HepG2 (cell line): ENCODE measurements around the gene C9. TPM values are rescaled to one million over a fixed set of nuclear protein-coding genes. Genes with fewer than 3 reads are reported as not detected.

Experiments used
- ATAC-seq: fragments of 200-7000 bp; cut with Tn5 transposase; 3 replicates; pipeline ENCODE4 v1.9.1; 2020; ENCODE audit warnings: mild to moderate bottlenecking, moderate library complexity
- BruUV-seq: library from RNA; stranded (reverse); fragments of 400-500 nt; replicated peaks from 2 replicates; lab custom pipeline; 2021; lab: Mats Ljungman, UMichigan
- CTCF ChIA-PET: fragments of 300-600 bp; formaldehyde crosslinking; extraction: SDS; loops from one replicate; lab custom pipeline; 2021; ENCODE audit warnings: low total read pairs, inconsistent platforms, low intra/inter-chr PET ratio; lab: Yijun Ruan, JAX
- POLR2A ChIA-PET: fragments of 350-600 bp; sonication (Branson Sonifier 250); formaldehyde crosslinking; loops from one replicate; lab custom pipeline; 2020; ENCODE audit warnings: antibody characterized with exemption, inconsistent platforms; lab: Yijun Ruan, JAX
- DNase-seq: peaks from one replicate; pipeline ENCODE4 v3.0.0-alpha.2; 2015; ENCODE audit warnings: low spot score
- FAIRE-seq: peaks from 3 replicates; lab custom pipeline; 2011; peaks lifted over from hg19 to GRCh38; lab: Jason Lieb, UNC
- H2AFZ ChIP-seq: one replicate; pipeline ENCODE4 v1.6.1; 2011; ENCODE audit warnings: low read length, inconsistent platforms
- H3K27ac ChIP-seq: fragments of 300-600 bp; 3 replicates; pipeline ENCODE4 v1.8.0; 2011; ENCODE audit warnings: mixed run types, mild to moderate bottlenecking, mixed read lengths, low read length, inconsistent platforms; ENCODE audit not compliant: insufficient read depth; ENCODE audit errors: extremely low read length
- H3K27me3 ChIP-seq, 2 experiments: fragments of 200-600 bp in 1 of 2; 2 replicates in 1 of 2; 3 replicates in 1 of 2; pipeline versions ENCODE4 v1.6.0 to v1.8.0; 2011; ENCODE audit warnings: low read length in 2 of 2, mild to moderate bottlenecking in 2 of 2, moderate library complexity in 2 of 2, inconsistent platforms in 1 of 2; ENCODE audit not compliant: insufficient read depth in 2 of 2, control insufficient read depth in 1 of 2
- H3K36me3 ChIP-seq, 2 experiments: fragments of 200-600 bp in 1 of 2; replicated peaks in 1 of 2; 2 replicates in 1 of 2; 3 replicates in 1 of 2; pipeline versions ENCODE4 v1.5.1 to v1.8.0; 2011; ENCODE audit warnings: low read length in 2 of 2, inconsistent platforms in 1 of 2; ENCODE audit not compliant: insufficient read depth in 2 of 2, control insufficient read depth in 1 of 2
- H3K4me1 ChIP-seq: 2 replicates; pipeline ENCODE4 v1.5.1; 2012; ENCODE audit warnings: low read length, inconsistent platforms; ENCODE audit not compliant: insufficient read depth
- H3K4me2 ChIP-seq: 2 replicates; pipeline ENCODE4 v1.6.0; 2011; ENCODE audit warnings: low read depth, low read length, inconsistent platforms
- H3K4me3 ChIP-seq, 3 experiments: fragments of 200-600 bp in 1 of 3; sonication (generic), shearing (Covaris generic) in 1 of 3; replicated peaks in 1 of 3; 2 replicates each; pipeline ENCODE4 v1.5.1; 2011 to 2016; ENCODE audit warnings: low read length in 3 of 3, inconsistent platforms in 2 of 3, low read depth in 2 of 3, mild to moderate bottlenecking in 2 of 3, control low read depth in 1 of 3, mixed read lengths in 1 of 3; ENCODE audit not compliant: insufficient read depth in 1 of 3
- H3K79me2 ChIP-seq: one replicate; pipeline ENCODE4 v1.6.1; 2011; ENCODE audit warnings: low read length, inconsistent platforms; ENCODE audit not compliant: insufficient read depth
- H3K9ac ChIP-seq: 2 replicates; pipeline ENCODE4 v1.6.0; 2011; ENCODE audit warnings: mild to moderate bottlenecking, low read depth, low read length, inconsistent platforms; ENCODE audit not compliant: insufficient read depth
- H3K9me3 ChIP-seq: 2 replicates; pipeline ENCODE4 v1.5.1; 2012; ENCODE audit warnings: mild to moderate bottlenecking, low read length
- H4K20me1 ChIP-seq: 2 replicates; pipeline ENCODE4 v1.6.0; 2011; ENCODE audit warnings: inconsistent platforms, mild to moderate bottlenecking, low read length, moderate library complexity; ENCODE audit not compliant: insufficient read depth
- KAT2B ChIP-seq: fragments of 150-350 bp; IDR thresholded peaks from 2 replicates; pipeline ENCODE4 v1.6.1; 2014; ENCODE audit warnings: low read depth, low read length, borderline replicate concordance
- KAT7 ChIP-seq: IDR thresholded peaks from 2 replicates; pipeline ENCODE4 v1.6.1; 2018; ENCODE audit warnings: borderline replicate concordance, missing compliant biosample characterization
- KDM3A ChIP-seq: IDR thresholded peaks from 2 replicates; pipeline ENCODE4 v1.6.1; 2018; ENCODE audit warnings: low read depth, missing compliant biosample characterization
- MYC ChIP-seq: sonication (generic); formaldehyde crosslinking; IDR thresholded peaks from 2 replicates; pipeline ENCODE4 v1.9.0; 2021; ENCODE audit warnings: missing genetic modification reagents, borderline replicate concordance
- NRL ChIP-seq: sonication (generic); formaldehyde crosslinking; IDR thresholded peaks from 2 replicates; pipeline ENCODE4 v1.5.0; 2020; ENCODE audit warnings: missing genetic modification reagents, mild to moderate bottlenecking, moderate library complexity, borderline replicate concordance
- PRMT3 ChIP-seq: sonication (generic); formaldehyde crosslinking; IDR thresholded peaks from 2 replicates; pipeline ENCODE4 v1.8.1; 2022; ENCODE audit warnings: low read depth, mild to moderate bottlenecking, moderate library complexity, missing genetic modification reagents, borderline replicate concordance
- STAG1 ChIP-seq: sonication (generic); formaldehyde crosslinking; IDR thresholded peaks from 2 replicates; pipeline ENCODE4 v1.4.0; 2020; ENCODE audit warnings: missing genetic modification reagents
- ZBTB1 ChIP-seq: sonication (generic); formaldehyde crosslinking; IDR thresholded peaks from 2 replicates; pipeline ENCODE4 v1.4.0; 2020; ENCODE audit warnings: missing genetic modification reagents, borderline replicate concordance
- ZNF121 ChIP-seq: sonication (generic); formaldehyde crosslinking; IDR thresholded peaks from 2 replicates; pipeline ENCODE4 v1.5.0; 2020; ENCODE audit warnings: mild to moderate bottlenecking, missing genetic modification reagents
- ZNF251 ChIP-seq: sonication (generic); formaldehyde crosslinking; IDR thresholded peaks from 2 replicates; pipeline ENCODE4 v1.9.0; 2021; ENCODE audit warnings: mild to moderate bottlenecking, missing genetic modification reagents
- ZNF510 ChIP-seq: sonication (generic); formaldehyde crosslinking; IDR thresholded peaks from 2 replicates; pipeline ENCODE4 v1.4.0; 2020; ENCODE audit warnings: low read depth, mild to moderate bottlenecking, missing genetic modification reagents
- ZNF513 ChIP-seq: sonication (generic); formaldehyde crosslinking; conservative IDR thresholded peaks from 2 replicates; pipeline ENCODE4 v1.5.0; 2020; ENCODE audit warnings: missing genetic modification reagents
- ZNF552 ChIP-seq: sonication (generic); formaldehyde crosslinking; IDR thresholded peaks from 2 replicates; pipeline ENCODE4 v1.9.0; 2022; ENCODE audit warnings: missing genetic modification reagents, mild to moderate bottlenecking, borderline replicate concordance
- ZNF577 ChIP-seq: sonication (generic); formaldehyde crosslinking; IDR thresholded peaks from 2 replicates; pipeline ENCODE4 v1.4.0; 2020; ENCODE audit warnings: mild to moderate bottlenecking, low read depth, missing genetic modification reagents, borderline replicate concordance
- in situ Hi-C: cut with HindIII; loops from 2 replicates; pipeline ENCODE4 v1.10.0; 2017; ENCODE audit warnings: low pct_unique_long_range_greater_than_20kb; ENCODE audit not compliant: extremely low pct_ligation_motif_present
- intact Hi-C: fragments of 100-400 bp; cut with micrococcal nuclease; formaldehyde crosslinking; loops from one replicate; pipeline ENCODE4 v1.10.0; 2022; ENCODE audit not compliant: unreplicated experiment
- polyA plus RNA-seq, 8 experiments: library from polyadenylated mRNA; depleted of rRNA in 3 of 8; stranded (reverse) in 7 of 8; unstranded in 1 of 8; fragments of >200 nt; fragmentation: Illumina TruSeq in 4 of 8; extraction: Trizol in 4 of 8; gene quantifications; 2 replicates each; pipeline versions ENCODE4 v1.2.1 to v1.2.3, GENCODE V29; 2011 to 2016; ENCODE audit warnings: low read depth in 4 of 8, missing spikeins in 1 of 8, mixed read lengths in 1 of 8; ENCODE audit not compliant: insufficient read depth in 1 of 8
- total RNA-seq, 5 experiments: library from RNA; depleted of rRNA; stranded (reverse); fragments of >200 nt; fragmentation: Illumina TruSeq; extraction: Trizol; gene quantifications; 2 replicates each; pipeline ENCODE4 v1.2.3, GENCODE V29; 2016; ENCODE audit warnings: low read depth in 1 of 5

The C9 gene
- total and polyA plus RNA-seq, 2 of the 13 experiments (the other 11 are each of a cell fraction or from before 2014, with no cell fraction given), result not detected

- ATAC-seq, result no peak
- in situ Hi-C loops, result no loop called here
- TF ChIP-seq ZNF552 (no peak), ZNF251 (CRISPR knock-in tag) (no peak), STAG1 (CRISPR knock-in tag) (no peak), KDM3A (no peak), ZNF577 (CRISPR knock-in tag) (no peak), ZNF513 (CRISPR knock-in tag) (no peak), KAT2B (no peak), ZNF121 (CRISPR knock-in tag) (no peak), ZNF510 (CRISPR knock-in tag) (no peak), MYC (CRISPR knock-in tag) (no peak), NRL (CRISPR knock-in tag) (no peak), ZBTB1 (CRISPR knock-in tag) (no peak), PRMT3 (CRISPR knock-in tag) (no peak), KAT7 (no peak)
- intact Hi-C loops, result no loop called here
- no peaks in the 10 kb centered on the region for H4K20me1 ChIP-seq
- no peak overlapping the region for H3K9ac ChIP-seq
- no peaks in the 10 kb centered on the region for H3K36me3 ChIP-seq
- ChIA-PET POLR2A (no interaction called here), CTCF (no interaction called here)
- no peaks in the 10 kb centered on the region for H3K27me3 ChIP-seq
- no peak for DNase-seq
- H3K4me3 ChIP-seq, result no peak overlapping the region
- H3K79me2 ChIP-seq, result no peaks in the 10 kb centered on the region
- no TSS peak for BruUV-seq
- H3K9me3 ChIP-seq, result peaks cover 14% of the 10 kb centered on the region
- no peak overlapping the region for H3K27ac ChIP-seq
- no peak for FAIRE-seq
- H3K4me2 ChIP-seq, result no peak overlapping the region
- no peak overlapping the region for H2AFZ ChIP-seq
- H3K4me1 ChIP-seq, result no peaks in the 10 kb centered on the region
Observed at GRCh38 chr5:39299962-39300361, 64.3 kb downstream of the C9 start.
